HG03045 (cell line): ENCODE data around the gene OTOA.
A peak's percentile ranks its signal among the peaks of the same experiment; 100 is the strongest.
"Not testable (repeated sequence)": the region's sequence is repeated elsewhere in the genome, so short reads cannot be mapped to it uniquely, and the experiment has no call there.

Source experiments
- ATAC-seq: cut with Tn5 transposase; IDR thresholded peaks from one replicate; pipeline ENCODE4 v1.9.1; 2021; ENCODE audit warnings: mild to moderate bottlenecking, moderate library complexity; ENCODE audit not compliant: unreplicated experiment

Gene OTOA

DNA sequence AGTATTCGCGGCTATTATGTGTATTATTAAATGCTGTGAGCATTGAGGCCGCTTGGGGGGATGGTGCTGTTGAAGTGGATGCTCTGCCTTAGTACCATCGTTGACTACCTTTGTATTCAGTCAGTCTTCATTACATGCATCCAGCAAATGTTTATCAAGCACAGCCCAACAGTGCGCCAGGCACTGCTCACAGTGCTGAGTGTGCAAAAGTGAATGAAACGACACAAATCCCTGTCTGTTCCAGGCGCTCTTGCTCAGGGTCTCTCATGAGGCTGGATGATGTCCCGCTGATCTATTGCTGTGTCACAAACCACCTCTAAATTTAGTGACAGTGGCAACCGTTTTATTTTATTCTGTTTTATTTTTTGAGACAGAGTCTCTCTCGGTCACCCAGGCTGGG lies 53.8 kb downstream of the OTOA start:
- no peak for ATAC-seq

GRCh38 chr16:21719283-21719682 lies 55.5 kb downstream of the OTOA start:
- no peak for ATAC-seq

GRCh38 chr16:21720533-21720932 lies 56.8 kb downstream of the OTOA start:
- ATAC-seq = no peak

- no peak for ATAC-seq
Measured at GRCh38 chr16:21722771-21723455, 59.1 kb downstream of the OTOA start.

- ATAC-seq = no peak
Measured at GRCh38 chr16:21723532-21723931, 59.8 kb downstream of the OTOA start.

DNA sequence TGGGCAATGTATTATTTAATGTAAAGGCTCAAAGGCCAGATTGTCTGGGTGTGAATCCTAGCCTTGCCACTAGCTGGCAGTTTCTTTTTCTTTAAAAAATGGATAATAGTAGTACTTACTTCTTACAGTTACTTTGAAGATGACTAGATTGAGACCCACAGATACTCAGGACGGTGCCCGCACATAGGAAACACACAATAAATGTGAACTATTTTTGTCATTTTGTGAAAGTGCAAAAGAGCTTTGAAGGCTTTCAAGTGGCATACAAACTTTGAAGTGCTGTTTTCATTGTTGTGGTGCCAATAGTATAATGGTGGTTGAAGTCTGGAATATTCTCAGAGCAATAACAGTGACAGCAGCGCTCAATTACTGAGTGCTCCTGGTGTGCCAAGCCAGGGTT lies 63.6 kb downstream of the OTOA start:
- ATAC-seq = no peak

- ATAC-seq = not testable (repeated sequence)
Measured at GRCh38 chr16:21731233-21731632, 67.5 kb downstream of the OTOA start.

DNA sequence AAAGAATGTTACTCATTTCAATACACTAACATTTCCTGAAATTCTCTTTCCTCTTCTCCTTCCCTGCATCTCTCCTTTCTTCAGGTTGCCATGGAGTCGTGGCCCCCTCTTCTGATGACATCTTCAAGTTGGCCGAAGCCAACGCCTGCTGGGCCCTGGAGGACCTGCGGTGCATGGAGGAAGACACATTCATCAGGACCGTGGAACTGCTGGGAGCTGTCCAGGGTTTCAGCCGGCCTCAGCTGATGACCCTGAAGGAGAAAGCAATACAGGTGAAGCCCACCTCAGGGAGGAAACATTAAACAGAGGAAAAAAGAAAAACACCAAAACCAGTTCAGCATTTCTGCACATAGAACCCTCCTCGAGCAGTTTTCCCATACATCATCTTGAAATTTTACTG lies 76.9 kb downstream of the OTOA start:
- ATAC-seq = not testable (repeated sequence)

DNA sequence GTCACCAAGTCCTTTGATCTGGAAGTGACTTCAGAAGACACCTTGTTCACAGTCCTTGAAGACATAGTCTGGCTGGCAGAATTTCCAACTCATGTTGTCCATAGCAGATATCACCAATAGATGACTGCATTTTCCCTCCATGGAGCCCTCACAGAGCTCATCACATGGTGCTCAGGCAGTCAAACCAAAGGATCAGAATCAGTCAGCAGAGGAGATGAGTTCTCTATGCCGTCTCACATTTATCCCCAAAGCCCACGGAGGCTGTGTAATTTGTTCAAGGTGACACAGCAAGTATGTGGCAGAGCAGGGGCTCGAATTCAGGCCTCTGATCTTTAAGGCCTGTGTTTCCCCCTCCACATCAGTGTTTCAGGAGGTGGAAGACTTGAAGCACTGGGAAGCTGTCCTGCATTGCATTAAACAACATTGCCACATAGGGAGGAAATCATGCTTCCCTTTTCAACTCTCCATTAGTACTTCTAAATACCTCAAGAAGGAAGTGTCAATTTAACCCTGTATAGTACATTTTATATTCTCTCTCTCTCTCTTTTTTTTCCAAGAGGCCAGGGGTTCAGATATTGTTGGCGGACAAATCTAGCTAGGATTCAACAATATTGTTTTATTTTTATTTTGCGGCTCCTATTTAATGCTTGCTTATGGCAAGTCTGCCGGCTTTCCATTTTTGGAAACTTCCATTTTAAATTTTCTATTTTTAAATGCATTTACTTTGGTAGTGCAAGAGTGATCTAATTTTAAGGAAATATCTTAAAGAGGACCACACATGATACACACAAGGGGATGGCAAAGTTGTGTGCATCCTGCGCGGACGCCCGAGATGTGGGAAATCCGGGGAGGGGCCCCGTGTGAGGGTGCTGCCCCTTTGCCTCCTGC lies 92.7 kb downstream of the OTOA start:
- ATAC-seq = not testable (repeated sequence)

DNA sequence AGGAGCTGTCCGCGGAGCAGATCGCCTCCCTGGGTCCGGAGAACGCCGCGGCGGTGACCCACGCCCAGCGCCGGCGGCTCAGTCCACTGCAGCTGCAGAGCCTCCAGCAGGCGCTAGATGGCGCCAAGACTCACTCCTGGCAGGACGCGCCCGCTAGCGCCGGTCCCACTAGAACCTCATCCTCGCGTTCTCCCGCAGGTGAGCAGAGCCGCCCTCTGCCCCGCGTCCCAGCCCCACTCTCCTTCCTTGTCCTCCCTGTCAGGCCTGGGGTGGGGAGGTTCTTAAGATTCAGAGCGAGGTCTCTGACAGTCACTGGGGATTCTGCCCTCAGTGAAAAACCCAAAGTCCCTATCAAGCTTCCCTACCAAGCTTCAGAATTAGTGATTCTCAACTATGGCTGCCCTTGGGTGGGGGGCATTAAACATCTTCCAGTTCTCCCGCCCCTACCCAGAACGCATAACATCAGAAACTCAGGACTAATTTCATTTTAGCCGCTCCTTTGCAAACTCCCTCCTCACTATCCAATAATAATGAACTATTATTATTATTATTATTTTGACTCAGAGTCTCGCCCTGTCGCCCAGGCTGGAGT lies 93.4 kb downstream of the OTOA start:
- peak; percentile 77 for ATAC-seq

- ATAC-seq = not testable (repeated sequence)
Measured at GRCh38 chr16:21768280-21768679, 104.5 kb downstream of the OTOA start.

- not testable (repeated sequence) for ATAC-seq
Measured at GRCh38 chr16:21768810-21769209, 105.0 kb downstream of the OTOA start.

DNA sequence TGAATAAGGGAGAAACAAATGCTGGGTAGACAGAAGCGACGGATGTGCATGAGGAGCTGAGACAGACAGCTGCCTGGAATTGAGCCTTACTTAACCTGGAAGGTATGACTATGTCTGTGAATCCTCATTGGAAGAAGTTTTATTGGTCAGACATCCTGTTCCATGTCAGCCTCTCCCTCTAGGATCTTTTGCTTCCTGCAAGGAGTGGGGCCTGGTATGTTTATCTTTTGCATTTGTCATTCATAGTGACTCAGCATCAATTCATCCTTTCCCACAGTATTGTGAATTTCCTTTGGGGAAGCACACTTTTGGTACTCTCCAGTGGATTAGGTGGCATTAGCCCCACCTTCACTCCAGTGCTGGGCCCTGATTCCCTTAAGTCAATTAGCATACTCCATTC lies 105.5 kb downstream of the OTOA start:
- ATAC-seq = not testable (repeated sequence)

DNA sequence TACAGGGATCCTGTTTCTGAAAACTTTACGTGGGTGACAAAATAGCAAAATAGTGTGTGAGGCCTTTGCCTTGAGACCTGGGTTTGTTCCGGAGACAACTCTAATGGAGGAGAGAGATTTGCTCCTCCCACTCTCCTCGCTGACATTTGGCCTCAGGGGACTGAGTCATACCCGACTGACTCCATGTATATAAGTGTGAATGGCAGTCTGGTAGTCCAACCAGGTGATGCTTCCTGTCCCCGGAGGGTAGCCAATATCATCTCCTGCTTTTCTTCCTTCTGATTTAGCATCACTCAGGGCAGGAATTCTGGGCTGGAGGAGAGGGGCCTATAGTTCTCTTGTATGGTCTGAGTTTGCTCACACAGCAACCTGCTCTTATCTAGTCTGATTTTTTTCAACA lies 106.8 kb downstream of the OTOA start:
- ATAC-seq = not testable (repeated sequence)

- ATAC-seq = not testable (repeated sequence)
Measured at GRCh38 chr16:21772547-21773206, 108.9 kb downstream of the OTOA start.

- not testable (repeated sequence) for ATAC-seq
Measured at GRCh38 chr16:21773207-21773553, 109.4 kb downstream of the OTOA start.

DNA sequence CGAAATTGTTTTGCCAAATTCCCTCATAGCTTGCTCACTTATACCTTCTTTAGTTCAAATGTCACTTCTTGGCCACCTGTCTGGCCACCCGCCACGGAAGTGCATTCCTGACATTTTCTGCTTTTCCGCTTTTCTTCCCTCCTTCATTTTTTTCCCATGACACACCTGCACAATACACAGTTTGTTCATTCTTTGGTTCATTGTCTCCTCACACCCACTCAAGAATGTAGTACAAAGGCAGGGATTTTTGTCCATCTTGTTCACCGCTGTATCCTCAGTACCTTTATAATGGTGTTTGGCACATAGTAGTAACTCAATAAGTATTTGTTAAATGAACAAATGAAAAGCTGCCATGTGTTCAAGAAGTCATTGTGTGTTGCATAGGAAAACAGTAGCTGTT lies 116.8 kb downstream of the OTOA start:
- not testable (repeated sequence) for ATAC-seq

GRCh38 chr16:21790506-21790905 lies 126.7 kb downstream of the OTOA start:
- not testable (repeated sequence) for ATAC-seq

DNA sequence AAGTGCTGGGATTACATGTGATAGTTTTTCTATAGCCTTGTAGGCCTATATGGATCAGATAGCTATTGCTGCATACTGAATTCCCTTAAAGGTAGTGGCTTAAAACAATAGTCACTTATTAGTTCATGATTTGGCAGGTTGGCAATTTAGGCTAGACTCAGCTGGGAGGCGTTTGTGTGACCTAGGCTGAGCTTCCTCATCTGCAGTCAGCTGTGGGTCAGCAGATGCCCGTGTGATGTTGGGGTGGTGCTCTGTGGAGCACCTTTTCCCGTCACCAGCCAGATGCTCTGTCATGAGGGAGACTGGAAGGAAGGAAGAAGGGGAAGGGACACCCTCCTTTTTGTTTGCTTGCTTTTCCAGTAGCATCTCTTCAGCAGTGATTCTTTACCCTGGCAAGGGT lies 129.5 kb downstream of the OTOA start:
- not testable (repeated sequence) for ATAC-seq

- not testable (repeated sequence) for ATAC-seq
Measured at GRCh38 chr16:21798601-21799000, 134.8 kb downstream of the OTOA start.
